Amygdala (tissue), 56 donors: ENCODE measurements around the gene CNTNAP2.
"Not testable (repeated sequence)": the region's sequence is repeated elsewhere in the genome, so short reads cannot be mapped to it uniquely, and the experiment has no call there.

Experiments used
- DNase-seq, 56 donors: peaks; one replicate each; lab custom pipeline; 2025; lab: John Stamatoyannopoulos, UW

CNTNAP2 gene

GRCh38 chr7:147653456-147653855 is 1536.9 kb downstream of the CNTNAP2 start:
- DNase-seq = no peak

- DNase-seq = no peak
These were observed 1541.9 kb downstream of the CNTNAP2 start for GRCh38 chr7:147658392-147658967.

DNA sequence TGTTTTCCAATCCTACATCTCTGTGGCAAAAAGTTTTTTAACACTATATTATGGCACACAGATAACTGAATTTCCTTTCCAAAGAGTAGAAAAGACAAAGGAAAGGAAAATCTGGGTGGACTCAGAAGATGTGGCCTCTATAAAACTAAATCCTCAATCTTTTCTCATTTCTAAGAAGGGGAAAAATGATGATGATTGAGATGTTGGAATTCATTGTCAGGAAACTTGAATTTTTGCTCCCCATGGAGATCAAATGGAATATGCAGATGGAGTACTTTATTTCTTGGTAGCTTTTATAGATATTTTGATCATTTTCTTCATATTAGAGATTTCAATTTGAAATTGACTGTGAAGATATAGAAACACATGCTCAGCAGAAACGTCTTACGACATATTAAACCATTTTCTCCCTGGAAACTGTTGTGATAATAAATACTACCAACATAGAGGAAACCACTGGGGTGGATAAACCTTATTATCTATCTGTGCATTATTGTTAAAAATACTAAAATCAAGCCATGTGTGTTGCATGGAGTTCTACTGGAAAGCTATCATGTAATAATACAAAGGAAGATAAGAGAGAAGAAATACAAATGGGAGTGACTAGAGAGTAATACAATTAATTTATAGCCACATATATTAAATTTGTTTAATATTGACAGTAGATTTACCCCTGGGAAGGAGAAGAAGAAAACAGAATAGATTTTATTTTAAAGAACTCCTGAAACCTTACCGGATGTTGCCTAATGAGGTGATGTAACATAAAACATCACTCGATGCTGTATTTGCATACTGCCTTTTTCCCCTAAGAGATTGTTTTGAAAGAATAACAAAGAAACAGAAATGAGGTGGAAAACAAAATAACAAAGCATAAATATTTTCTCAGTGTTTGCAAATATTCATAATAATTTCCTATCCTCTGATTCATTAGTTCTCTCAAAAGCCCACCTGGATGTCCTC is 1542.7 kb downstream of the CNTNAP2 start:
- no peak for DNase-seq

GRCh38 chr7:147664541-147664940 is 1547.9 kb downstream of the CNTNAP2 start:
- DNase-seq = no peak

DNA sequence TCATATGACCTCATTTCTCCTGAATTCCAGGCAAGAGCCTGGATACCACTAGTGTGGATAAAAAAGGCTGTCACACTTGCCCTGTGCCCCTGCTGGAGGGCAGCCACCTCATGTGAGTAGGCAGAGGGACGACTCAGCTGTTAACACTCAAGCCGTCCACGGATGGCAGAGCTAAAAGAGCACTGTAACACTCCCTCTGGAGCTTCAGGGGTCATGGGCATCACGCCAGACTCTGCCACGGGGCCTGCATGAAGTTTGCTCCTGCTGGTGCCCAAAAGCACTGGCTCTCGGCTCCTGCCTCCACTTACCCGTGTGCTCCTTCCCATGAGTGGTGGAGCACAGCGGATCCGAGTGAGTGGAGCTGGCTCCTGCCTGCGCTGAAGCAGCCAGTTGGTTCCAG is 1554.2 kb downstream of the CNTNAP2 start:
- DNase-seq = no peak

DNA sequence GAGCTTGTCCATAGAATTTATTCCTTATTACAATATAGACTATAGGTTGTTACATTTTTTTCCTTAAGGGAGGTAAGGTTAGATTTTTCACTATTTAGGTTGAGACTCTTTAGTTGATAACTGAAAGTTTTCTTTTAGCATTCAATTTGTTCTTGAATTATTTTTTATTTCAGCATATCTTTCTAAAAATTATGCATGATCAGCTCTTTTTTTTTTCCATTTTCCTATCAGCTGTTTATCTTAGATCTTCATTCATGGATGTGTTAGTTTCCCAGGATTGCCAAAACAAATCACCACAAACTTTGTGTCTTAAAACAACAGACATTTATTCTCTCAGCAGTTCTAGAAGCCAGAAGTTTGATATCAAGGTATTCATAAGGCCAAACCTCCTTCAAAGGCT is 1558.1 kb downstream of the CNTNAP2 start:
- no peak for DNase-seq

GRCh38 chr7:147678943-147679342 is 1562.3 kb downstream of the CNTNAP2 start:
- DNase-seq = no peak

GRCh38 chr7:147681530-147681929 is 1564.9 kb downstream of the CNTNAP2 start:
- DNase-seq = no peak

GRCh38 chr7:147700702-147701101 is 1584.1 kb downstream of the CNTNAP2 start:
- DNase-seq = no peak

- no peak for DNase-seq
These were observed 1591.3 kb downstream of the CNTNAP2 start for GRCh38 chr7:147707926-147708325.

GRCh38 chr7:147708871-147709270 is 1592.3 kb downstream of the CNTNAP2 start:
- DNase-seq = no peak

DNA sequence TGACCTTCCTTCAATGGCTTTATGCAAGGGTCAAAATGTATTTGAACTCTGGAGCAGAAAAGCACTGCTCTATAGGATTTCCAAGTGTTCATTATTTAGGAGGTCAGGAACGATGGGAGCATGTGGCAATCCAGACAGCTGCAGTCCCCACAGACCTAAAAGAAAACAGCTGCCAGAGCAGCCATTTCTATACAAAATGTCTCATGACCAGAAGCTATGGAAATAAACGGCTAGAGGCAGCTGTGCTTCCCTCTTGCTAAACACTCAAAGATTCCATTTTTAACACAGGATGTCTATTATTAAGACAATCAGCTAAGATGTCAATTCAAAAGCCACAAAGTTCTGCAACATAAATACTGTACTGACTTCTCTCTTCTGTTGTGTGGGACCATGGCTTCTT is 1594.8 kb downstream of the CNTNAP2 start:
- no peak for DNase-seq

DNA sequence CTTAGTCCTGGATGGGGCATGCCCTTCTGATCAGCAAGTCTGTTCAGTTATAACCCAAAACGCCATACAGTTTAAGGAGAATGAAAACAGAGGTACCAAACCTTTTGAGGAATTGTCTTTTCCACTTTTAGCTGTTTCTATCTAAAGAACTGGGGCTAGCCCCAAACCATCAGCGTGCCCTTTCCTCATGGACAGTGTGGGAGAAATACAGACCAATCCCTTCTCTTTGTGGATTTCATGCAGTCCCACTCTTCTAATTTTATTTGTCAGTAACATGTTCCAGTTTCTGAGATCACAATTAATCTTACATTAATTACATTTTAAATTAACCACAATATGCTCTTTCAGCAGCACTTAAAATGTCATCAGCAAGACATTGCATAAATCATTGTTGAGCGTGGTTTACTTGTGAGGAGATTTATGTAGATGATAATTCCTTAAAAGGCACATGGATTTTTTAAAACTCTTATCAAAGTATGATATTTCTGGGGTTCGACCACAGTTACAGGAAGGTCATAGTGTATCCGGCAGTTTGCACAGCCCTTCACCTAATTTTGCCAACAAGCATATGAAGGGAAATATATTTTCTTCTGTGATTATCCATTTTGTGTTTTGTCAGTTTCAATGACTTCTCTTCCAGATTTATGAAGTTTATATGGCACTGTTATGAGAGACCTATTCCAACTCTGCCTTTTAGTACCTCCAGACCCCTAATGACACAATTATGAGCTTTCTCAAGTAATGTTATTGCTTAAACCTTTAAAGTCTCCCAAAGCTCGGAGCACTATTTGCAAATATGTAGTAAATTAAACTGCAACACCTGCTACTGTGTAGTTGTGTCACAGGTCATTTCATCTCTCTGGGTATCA is 1605.6 kb downstream of the CNTNAP2 start:
- no peak for DNase-seq

DNA sequence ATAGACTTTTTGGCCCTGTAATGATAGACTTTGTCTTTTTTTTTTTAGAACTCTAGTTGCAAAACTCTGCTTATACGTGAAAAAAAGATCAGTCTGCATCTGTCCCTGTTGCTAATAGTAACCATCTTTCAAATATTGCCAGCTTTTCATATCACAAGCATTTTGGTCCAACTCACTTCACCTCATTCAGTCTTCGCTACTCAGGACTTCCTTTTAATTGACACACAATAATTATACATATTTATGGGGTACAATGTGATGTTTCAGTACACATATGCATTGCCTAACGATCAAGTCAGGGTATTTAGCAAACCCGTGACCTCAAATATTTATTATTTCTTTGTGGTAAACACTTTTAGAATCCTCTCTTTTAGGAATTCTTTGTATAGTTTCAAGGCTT is 1606.9 kb downstream of the CNTNAP2 start:
- no peak for DNase-seq

GRCh38 chr7:147731311-147731710 is 1614.7 kb downstream of the CNTNAP2 start:
- DNase-seq = no peak

DNA sequence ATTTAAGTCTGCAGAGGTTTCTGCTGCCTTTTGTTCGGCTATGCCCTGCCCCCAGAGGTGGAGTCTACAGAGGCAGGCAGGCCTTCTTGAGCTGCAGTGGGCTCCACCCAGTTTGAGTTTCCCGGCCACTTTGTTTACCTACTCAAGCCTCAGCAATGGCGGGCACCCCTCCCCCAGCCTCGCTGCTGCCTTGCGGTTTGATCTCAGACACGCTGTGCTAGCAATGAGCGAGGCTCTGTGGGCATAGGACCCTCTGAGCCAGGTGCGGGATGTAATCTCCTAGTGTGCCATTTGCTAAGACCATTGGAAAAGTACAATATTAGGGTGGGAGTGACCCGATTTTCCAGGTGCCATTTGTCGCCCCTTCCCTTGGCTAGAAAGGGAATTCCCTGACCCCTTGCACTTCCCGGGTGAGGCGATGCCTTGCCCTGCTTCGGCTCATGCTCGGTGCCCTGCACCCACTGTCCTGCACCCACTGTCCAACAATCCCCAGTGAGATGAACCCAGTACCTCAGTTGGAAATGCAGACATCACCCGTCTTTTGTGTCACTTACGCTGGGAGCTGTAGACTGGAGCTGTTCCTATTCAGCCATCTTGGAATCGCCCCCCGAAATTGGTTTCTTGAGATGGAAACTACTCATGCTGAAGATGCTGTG is 1621.1 kb downstream of the CNTNAP2 start:
- not testable (repeated sequence) for DNase-seq

- DNase-seq = no peak
These were observed 1625.7 kb downstream of the CNTNAP2 start for GRCh38 chr7:147742301-147742700.

DNA sequence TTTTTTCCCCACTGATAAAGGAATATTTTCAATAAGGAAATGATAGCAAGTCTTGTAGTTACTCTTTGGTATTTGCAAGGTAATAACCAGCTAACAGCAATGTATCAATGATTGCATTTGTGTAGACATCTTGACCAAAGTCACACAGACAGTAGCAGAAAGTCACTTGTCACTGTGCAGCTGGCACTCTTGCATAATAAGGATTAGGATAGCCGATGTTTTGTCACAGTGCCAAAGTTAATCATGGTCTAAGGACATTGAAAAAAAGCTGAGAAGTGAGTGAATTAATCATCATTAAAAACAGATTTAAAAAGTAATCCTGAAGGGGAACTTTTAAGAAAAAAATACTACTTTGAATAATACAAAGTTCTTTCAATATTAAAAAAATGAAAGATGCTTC is 1639.7 kb downstream of the CNTNAP2 start:
- DNase-seq = no peak

GRCh38 chr7:147759327-147759943 is 1642.8 kb downstream of the CNTNAP2 start:
- DNase-seq = no peak

DNA sequence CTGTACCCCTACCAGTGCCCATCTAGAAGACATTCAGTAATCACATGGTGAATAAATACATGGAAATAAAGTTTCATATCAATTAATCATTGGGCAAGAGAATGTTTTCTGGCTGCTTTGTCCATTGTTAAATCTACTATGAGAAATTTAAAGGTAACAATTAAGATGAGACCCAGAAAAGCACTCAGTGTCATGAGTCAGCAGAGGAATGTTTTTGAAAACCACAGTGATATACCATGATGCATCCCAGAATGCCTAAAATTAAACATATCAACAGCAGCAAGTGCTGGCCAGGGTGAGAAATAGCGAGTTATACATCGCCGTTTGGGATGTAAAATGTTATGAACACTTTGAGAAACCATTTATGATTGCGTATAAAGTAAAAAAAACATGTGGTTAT is 1648.7 kb downstream of the CNTNAP2 start:
- no peak for DNase-seq
